HepG2 (cell line): ENCODE results near the gene MATK. TPM values are rescaled to one million over a fixed set of nuclear protein-coding genes. Genes with fewer than 3 reads are reported as not detected.

Experiments
- ATAC-seq: fragments of 200-7000 bp; cut with Tn5 transposase; 3 replicates; pipeline ENCODE4 v1.9.1; 2020; ENCODE audit warnings: mild to moderate bottlenecking, moderate library complexity
- BruUV-seq: library from RNA; stranded (reverse); fragments of 400-500 nt; replicated peaks from 2 replicates; lab custom pipeline; 2021; lab: Mats Ljungman, UMichigan
- CTCF ChIA-PET: fragments of 300-600 bp; formaldehyde crosslinking; extraction: SDS; loops from one replicate; lab custom pipeline; 2021; ENCODE audit warnings: low total read pairs, inconsistent platforms, low intra/inter-chr PET ratio; lab: Yijun Ruan, JAX
- POLR2A ChIA-PET: fragments of 350-600 bp; sonication (Branson Sonifier 250); formaldehyde crosslinking; loops from one replicate; lab custom pipeline; 2020; ENCODE audit warnings: antibody characterized with exemption, inconsistent platforms; lab: Yijun Ruan, JAX
- DNase-seq: peaks from one replicate; pipeline ENCODE4 v3.0.0-alpha.2; 2015; ENCODE audit warnings: low spot score
- FAIRE-seq: peaks from 3 replicates; lab custom pipeline; 2011; peaks lifted over from hg19 to GRCh38; lab: Jason Lieb, UNC
- H2AFZ ChIP-seq: one replicate; pipeline ENCODE4 v1.6.1; 2011; ENCODE audit warnings: low read length, inconsistent platforms
- H3K27ac ChIP-seq: fragments of 300-600 bp; 3 replicates; pipeline ENCODE4 v1.8.0; 2011; ENCODE audit warnings: mixed run types, mild to moderate bottlenecking, mixed read lengths, low read length, inconsistent platforms; ENCODE audit not compliant: insufficient read depth; ENCODE audit errors: extremely low read length
- H3K27me3 ChIP-seq, 2 experiments: fragments of 200-600 bp in 1 of 2; 2 replicates in 1 of 2; 3 replicates in 1 of 2; pipeline versions ENCODE4 v1.6.0 to v1.8.0; 2011; ENCODE audit warnings: low read length in 2 of 2, mild to moderate bottlenecking in 2 of 2, moderate library complexity in 2 of 2, inconsistent platforms in 1 of 2; ENCODE audit not compliant: insufficient read depth in 2 of 2, control insufficient read depth in 1 of 2
- H3K36me3 ChIP-seq, 2 experiments: fragments of 200-600 bp in 1 of 2; replicated peaks in 1 of 2; 2 replicates in 1 of 2; 3 replicates in 1 of 2; pipeline versions ENCODE4 v1.5.1 to v1.8.0; 2011; ENCODE audit warnings: low read length in 2 of 2, inconsistent platforms in 1 of 2; ENCODE audit not compliant: insufficient read depth in 2 of 2, control insufficient read depth in 1 of 2
- H3K4me1 ChIP-seq: 2 replicates; pipeline ENCODE4 v1.5.1; 2012; ENCODE audit warnings: low read length, inconsistent platforms; ENCODE audit not compliant: insufficient read depth
- H3K4me2 ChIP-seq: 2 replicates; pipeline ENCODE4 v1.6.0; 2011; ENCODE audit warnings: low read depth, low read length, inconsistent platforms
- H3K4me3 ChIP-seq, 3 experiments: fragments of 200-600 bp in 1 of 3; sonication (generic), shearing (Covaris generic) in 1 of 3; replicated peaks in 1 of 3; 2 replicates each; pipeline ENCODE4 v1.5.1; 2011 to 2016; ENCODE audit warnings: low read length in 3 of 3, inconsistent platforms in 2 of 3, low read depth in 2 of 3, mild to moderate bottlenecking in 2 of 3, control low read depth in 1 of 3, mixed read lengths in 1 of 3; ENCODE audit not compliant: insufficient read depth in 1 of 3
- H3K79me2 ChIP-seq: one replicate; pipeline ENCODE4 v1.6.1; 2011; ENCODE audit warnings: low read length, inconsistent platforms; ENCODE audit not compliant: insufficient read depth
- H3K9ac ChIP-seq: 2 replicates; pipeline ENCODE4 v1.6.0; 2011; ENCODE audit warnings: mild to moderate bottlenecking, low read depth, low read length, inconsistent platforms; ENCODE audit not compliant: insufficient read depth
- H3K9me3 ChIP-seq: 2 replicates; pipeline ENCODE4 v1.5.1; 2012; ENCODE audit warnings: mild to moderate bottlenecking, low read length
- H4K20me1 ChIP-seq: 2 replicates; pipeline ENCODE4 v1.6.0; 2011; ENCODE audit warnings: inconsistent platforms, mild to moderate bottlenecking, low read length, moderate library complexity; ENCODE audit not compliant: insufficient read depth
- ESRRA ChIP-seq: sonication (generic); formaldehyde crosslinking; IDR thresholded peaks from 2 replicates; pipeline ENCODE4 v1.5.1; 2020; ENCODE audit warnings: mild to moderate bottlenecking, low read depth, missing genetic modification reagents
- FOSL1 ChIP-seq: sonication (generic); formaldehyde crosslinking; IDR thresholded peaks from 2 replicates; pipeline ENCODE4 v1.9.0; 2021; ENCODE audit warnings: missing genetic modification reagents, borderline replicate concordance
- HDAC2 ChIP-seq: sonication (generic); formaldehyde crosslinking; IDR thresholded peaks from 2 replicates; pipeline ENCODE4 v1.4.0; 2020; ENCODE audit warnings: missing genetic modification reagents
- KDM1A ChIP-seq: IDR thresholded peaks from 2 replicates; pipeline ENCODE4 v1.6.1; 2016; ENCODE audit warnings: missing compliant biosample characterization
- MXD4 ChIP-seq: IDR thresholded peaks from 2 replicates; pipeline ENCODE4 v1.6.1; 2016; ENCODE audit warnings: mild to moderate bottlenecking, missing biosample characterization, missing genetic modification reagents
- RERE ChIP-seq: IDR thresholded peaks from 2 replicates; pipeline ENCODE4 v1.6.1; 2016; ENCODE audit warnings: low read depth, missing genetic modification reagents, missing compliant biosample characterization
- ZBED4 ChIP-seq: sonication (generic); formaldehyde crosslinking; IDR thresholded peaks from 2 replicates; pipeline ENCODE4 v1.4.0; 2020; ENCODE audit warnings: missing genetic modification reagents, borderline replicate concordance
- ZNF225 ChIP-seq: sonication (generic); formaldehyde crosslinking; IDR thresholded peaks from 2 replicates; pipeline ENCODE4 v1.4.0; 2020; ENCODE audit warnings: mild to moderate bottlenecking, missing genetic modification reagents
- ZNF253 ChIP-seq: sonication (generic); formaldehyde crosslinking; IDR thresholded peaks from 2 replicates; pipeline ENCODE4 v1.8.0; 2022; ENCODE audit warnings: mild to moderate bottlenecking, missing genetic modification reagents, borderline replicate concordance
- ZNF264 ChIP-seq: sonication (generic); formaldehyde crosslinking; IDR thresholded peaks from 2 replicates; pipeline ENCODE4 v1.4.0; 2020; ENCODE audit warnings: missing genetic modification reagents
- ZNF382 ChIP-seq: sonication (generic); formaldehyde crosslinking; IDR thresholded peaks from 2 replicates; pipeline ENCODE4 v1.5.0; 2020; ENCODE audit warnings: missing genetic modification reagents, mild to moderate bottlenecking, borderline replicate concordance
- ZNF543 ChIP-seq: sonication (generic); formaldehyde crosslinking; IDR thresholded peaks from 2 replicates; pipeline ENCODE4 v1.4.0; 2020; ENCODE audit warnings: mild to moderate bottlenecking, missing genetic modification reagents
- ZNF563 ChIP-seq: sonication (generic); formaldehyde crosslinking; IDR thresholded peaks from 2 replicates; pipeline ENCODE4 v1.8.0; 2022; ENCODE audit warnings: mild to moderate bottlenecking, moderate library complexity, missing genetic modification reagents
- WGBS: methylation state at CpG from one replicate; pipeline ENCODE4 v1.1.6; 2017; ENCODE audit warnings: low lambda C conversion rate; 5-methylcytosine and 5-hydroxymethylcytosine counted together
- in situ Hi-C: cut with HindIII; loops from 2 replicates; pipeline ENCODE4 v1.10.0; 2017; ENCODE audit warnings: low pct_unique_long_range_greater_than_20kb; ENCODE audit not compliant: extremely low pct_ligation_motif_present
- intact Hi-C: fragments of 100-400 bp; cut with micrococcal nuclease; formaldehyde crosslinking; loops from one replicate; pipeline ENCODE4 v1.10.0; 2022; ENCODE audit not compliant: unreplicated experiment
- polyA plus RNA-seq, 8 experiments: library from polyadenylated mRNA; depleted of rRNA in 3 of 8; stranded (reverse) in 7 of 8; unstranded in 1 of 8; fragments of >200 nt; fragmentation: Illumina TruSeq in 4 of 8; extraction: Trizol in 4 of 8; gene quantifications; 2 replicates each; pipeline versions ENCODE4 v1.2.1 to v1.2.3, GENCODE V29; 2011 to 2016; ENCODE audit warnings: low read depth in 4 of 8, missing spikeins in 1 of 8, mixed read lengths in 1 of 8; ENCODE audit not compliant: insufficient read depth in 1 of 8
- total RNA-seq, 5 experiments: library from RNA; depleted of rRNA; stranded (reverse); fragments of >200 nt; fragmentation: Illumina TruSeq; extraction: Trizol; gene quantifications; 2 replicates each; pipeline ENCODE4 v1.2.3, GENCODE V29; 2016; ENCODE audit warnings: low read depth in 1 of 5

Gene MATK
- total and polyA plus RNA-seq, 2 of the 13 experiments (the other 11 are each of a cell fraction or from before 2014, with no cell fraction given), result 0.09 TPM; not detected in 1

GRCh38 chr19:3810708-3811355 is 24.7 kb upstream of the MATK start (continued):
- TF ChIP-seq RERE (CRISPR knock-in tag), result no peak
- TF ChIP-seq MXD4, result no peak
- TF ChIP-seq, all 625 proteins: peak for 0

GRCh38 chr19:3809881-3810707 is 23.9 kb upstream of the MATK start:
- Histone ChIP-seq H3K27ac (no peak overlapping the region), H3K79me2 (no peaks in the 10 kb centered on the region), H3K4me1 (no peaks in the 10 kb centered on the region), H3K4me3 (no peak overlapping the region), H3K36me3 (no peaks in the 10 kb centered on the region), H2AFZ (no peak overlapping the region), H3K9me3 (no peaks in the 10 kb centered on the region), H4K20me1 (no peaks in the 10 kb centered on the region), H3K4me2 (no peak overlapping the region), H3K27me3 (peaks cover 6 to 40% of the 10 kb centered on the region in 2 experiments), H3K9ac (no peak overlapping the region)
- 10% methylated on average over 10 of the region's 26 CpGs for WGBS
- FAIRE-seq (no peak), DNase-seq (no peak), ATAC-seq (no peak)
- CTCF ChIA-PET, result no interaction called here
- no TSS peak for BruUV-seq
- in situ Hi-C loops (no loop called here), intact Hi-C loops (no loop called here)
- POLR2A ChIA-PET, result no interaction called here
- TF ChIP-seq ESRRA (no peak), HDAC2 (CRISPR knock-in tag) (no peak), ZBED4 (CRISPR knock-in tag) (no peak), FOSL1 (CRISPR knock-in tag) (no peak), KDM1A (CRISPR knock-in tag) (no peak), ZNF563 (CRISPR knock-in tag) (no peak), ZNF264 (CRISPR knock-in tag) (no peak), ZNF382 (CRISPR knock-in tag) (no peak), ZNF253 (CRISPR knock-in tag) (no peak), ZNF225 (no peak), ZNF543 (CRISPR knock-in tag) (no peak)
